Measurements from ENCODE around the gene EGR4.

The EGR4 gene

DNA sequence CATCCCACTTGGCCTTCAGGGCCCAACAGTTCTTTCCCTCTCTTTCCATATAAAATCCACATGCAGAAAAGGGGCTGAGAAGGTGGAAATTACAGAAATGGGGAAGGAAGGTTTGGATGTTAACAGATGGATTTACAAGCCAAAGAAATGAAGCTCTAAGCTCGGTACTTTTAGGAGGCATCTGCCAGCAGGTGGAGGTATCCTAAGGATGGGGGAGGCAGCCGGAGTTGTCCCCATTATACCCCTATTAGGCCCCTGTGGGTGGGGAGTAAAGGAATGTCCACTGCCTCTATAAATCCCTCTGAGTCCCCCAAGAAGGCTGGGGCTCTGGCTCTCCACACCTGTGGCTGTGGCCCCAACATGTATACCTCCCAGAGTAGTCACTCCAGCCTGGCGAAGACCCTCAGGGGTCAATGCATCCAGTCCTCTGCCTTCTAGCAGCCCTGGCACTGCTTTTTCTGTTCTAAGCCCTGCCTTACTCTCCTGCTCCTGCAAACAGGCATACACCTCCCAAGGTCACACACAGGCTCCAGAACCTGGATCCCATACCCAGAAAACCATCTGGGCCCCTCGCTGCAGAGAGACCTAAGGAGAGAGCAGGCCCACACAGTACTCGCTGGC, 10.3 kb downstream of the EGR4 start:
- Histone ChIP-seq H3K36me3 (peaks cover 10% of the 10 kb centered on the region; the same call in 1 of the 2 replicates), H3K27ac (no peak overlapping the region), H3K4me3 (ENCODE audit: low read depth, low read length) (peak overlapping the region; percentile 80), H3K27me3 (ENCODE audit: insufficient read depth, low read depth, severe bottlenecking) (no peaks in the 10 kb centered on the region), H3K9me3 (ENCODE audit: severe bottlenecking) (no peaks in the 10 kb centered on the region)
- DNase-seq, result no peak
- TF ChIP-seq, protein P1, sequence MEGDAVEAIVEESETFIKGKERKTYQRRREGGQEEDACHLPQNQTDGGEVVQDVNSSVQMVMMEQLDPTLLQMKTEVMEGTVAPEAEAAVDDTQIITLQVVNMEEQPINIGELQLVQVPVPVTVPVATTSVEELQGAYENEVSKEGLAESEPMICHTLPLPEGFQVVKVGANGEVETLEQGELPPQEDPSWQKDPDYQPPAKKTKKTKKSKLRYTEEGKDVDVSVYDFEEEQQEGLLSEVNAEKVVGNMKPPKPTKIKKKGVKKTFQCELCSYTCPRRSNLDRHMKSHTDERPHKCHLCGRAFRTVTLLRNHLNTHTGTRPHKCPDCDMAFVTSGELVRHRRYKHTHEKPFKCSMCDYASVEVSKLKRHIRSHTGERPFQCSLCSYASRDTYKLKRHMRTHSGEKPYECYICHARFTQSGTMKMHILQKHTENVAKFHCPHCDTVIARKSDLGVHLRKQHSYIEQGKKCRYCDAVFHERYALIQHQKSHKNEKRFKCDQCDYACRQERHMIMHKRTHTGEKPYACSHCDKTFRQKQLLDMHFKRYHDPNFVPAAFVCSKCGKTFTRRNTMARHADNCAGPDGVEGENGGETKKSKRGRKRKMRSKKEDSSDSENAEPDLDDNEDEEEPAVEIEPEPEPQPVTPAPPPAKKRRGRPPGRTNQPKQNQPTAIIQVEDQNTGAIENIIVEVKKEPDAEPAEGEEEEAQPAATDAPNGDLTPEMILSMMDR (IDR thresholded peaks at IDR 0.05; ENCODE audit: low read depth, low read length), result no peak

GRCh38 chr2:73281244-73281643, 12.1 kb downstream of the EGR4 start:
- Histone ChIP-seq H3K27me3 (ENCODE audit: insufficient read depth, low read depth, severe bottlenecking) (no peaks in the 10 kb centered on the region), H3K27ac (no peak overlapping the region), H3K36me3 (peaks cover 12% of the 10 kb centered on the region; the same call in 1 of the 2 replicates), H3K9me3 (ENCODE audit: severe bottlenecking) (no peaks in the 10 kb centered on the region), H3K4me3 (ENCODE audit: low read depth, low read length) (no peak overlapping the region)
- TF ChIP-seq, protein P1 (IDR thresholded peaks at IDR 0.05; ENCODE audit: low read depth, low read length), result no peak
- no peak for DNase-seq

GRCh38 chr2:73279852-73280251, 13.5 kb downstream of the EGR4 start:
- Histone ChIP-seq H3K27me3 (ENCODE audit: insufficient read depth, low read depth, severe bottlenecking) (no peaks in the 10 kb centered on the region), H3K27ac (no peak overlapping the region), H3K36me3 (peaks cover 12% of the 10 kb centered on the region; the same call in 1 of the 2 replicates), H3K4me3 (ENCODE audit: low read depth, low read length) (no peak overlapping the region), H3K9me3 (ENCODE audit: severe bottlenecking) (no peaks in the 10 kb centered on the region)
- DNase-seq, result no peak
- TF ChIP-seq, protein P1 (IDR thresholded peaks at IDR 0.05; ENCODE audit: low read depth, low read length), result no peak

- H3K4me3 ChIP-seq (ENCODE audit: low read depth, low read length), result no peak overlapping the region
- TF ChIP-seq, protein P1 (IDR thresholded peaks at IDR 0.05; ENCODE audit: low read depth, low read length), result no peak
- no peaks in the 10 kb centered on the region for H3K9me3 ChIP-seq (ENCODE audit: severe bottlenecking)
- peak overlapping the region; percentile 28; the same call in 1 of the 2 replicates for H3K27ac ChIP-seq
- H3K27me3 ChIP-seq (ENCODE audit: insufficient read depth, low read depth, severe bottlenecking), result no peaks in the 10 kb centered on the region
- peaks cover under 1% of the 10 kb centered on the region for H3K36me3 ChIP-seq
- peak; percentile 34 for DNase-seq
Measured at GRCh38 chr2:73272270-73272669, 21.1 kb downstream of the EGR4 start.

DNA sequence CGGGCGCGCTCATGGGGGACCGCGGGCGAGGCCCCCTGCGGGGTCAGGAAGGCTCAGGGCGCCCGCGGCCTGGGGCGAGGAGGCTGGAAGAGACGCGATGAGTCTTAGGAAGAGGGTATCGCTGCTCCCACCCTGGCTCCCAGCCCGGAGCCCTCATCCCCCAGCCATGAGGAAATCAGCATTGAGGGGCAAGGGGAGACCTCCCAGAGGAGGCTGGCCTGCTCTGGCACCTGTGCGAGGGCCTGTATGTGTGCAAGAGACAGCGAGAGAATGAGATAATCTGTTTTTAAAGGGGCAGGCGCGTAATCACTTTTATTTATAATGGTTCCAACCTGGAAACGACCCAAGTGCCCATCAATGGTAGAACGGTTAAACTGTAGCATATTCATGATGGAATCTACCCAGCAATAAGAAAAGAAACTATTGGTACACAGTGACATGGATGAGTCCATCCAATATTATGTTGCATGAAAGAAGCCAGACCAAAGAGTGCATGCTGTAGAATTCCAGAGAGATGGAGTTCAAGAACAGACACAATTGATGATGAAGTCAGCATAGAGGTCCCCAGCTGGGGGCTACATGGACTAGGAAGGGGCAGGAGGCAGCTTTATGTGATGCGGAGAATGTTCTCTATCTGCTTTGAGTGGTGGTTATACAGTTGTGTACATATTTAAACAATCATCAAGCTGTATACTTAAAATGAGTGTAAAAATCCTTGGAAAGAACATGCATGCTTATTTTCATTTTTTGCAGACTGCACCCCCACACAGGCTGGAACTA, 23.5 kb downstream of the EGR4 start:
- Histone ChIP-seq H3K27me3 (ENCODE audit: insufficient read depth, low read depth, severe bottlenecking) (no peaks in the 10 kb centered on the region), H3K36me3 (peaks cover 5% of the 10 kb centered on the region), H3K9me3 (ENCODE audit: severe bottlenecking) (no peaks in the 10 kb centered on the region), H3K4me3 (ENCODE audit: low read depth, low read length) (peak overlapping the region; percentile 32), H3K27ac (peak overlapping the region; percentile 28; the same call in 1 of the 2 replicates)
- no peak for DNase-seq
- TF ChIP-seq, protein P1 (IDR thresholded peaks at IDR 0.05; ENCODE audit: low read depth, low read length), result no peak

Data from WERI-Rb-1 (cell line).